NCI-H2029 (cell line): ENCODE measurements around the gene RBM23.
A peak's percentile ranks its signal among the peaks of the same experiment; 100 is the strongest.
"Not testable (repeated sequence)": the region's sequence is repeated elsewhere in the genome, so short reads cannot be mapped to it uniquely, and the experiment has no call there.

Experiments used
- DNase-seq: peaks from one replicate; lab custom pipeline; 2025; lab: John Stamatoyannopoulos, UW

The RBM23 gene

DNA sequence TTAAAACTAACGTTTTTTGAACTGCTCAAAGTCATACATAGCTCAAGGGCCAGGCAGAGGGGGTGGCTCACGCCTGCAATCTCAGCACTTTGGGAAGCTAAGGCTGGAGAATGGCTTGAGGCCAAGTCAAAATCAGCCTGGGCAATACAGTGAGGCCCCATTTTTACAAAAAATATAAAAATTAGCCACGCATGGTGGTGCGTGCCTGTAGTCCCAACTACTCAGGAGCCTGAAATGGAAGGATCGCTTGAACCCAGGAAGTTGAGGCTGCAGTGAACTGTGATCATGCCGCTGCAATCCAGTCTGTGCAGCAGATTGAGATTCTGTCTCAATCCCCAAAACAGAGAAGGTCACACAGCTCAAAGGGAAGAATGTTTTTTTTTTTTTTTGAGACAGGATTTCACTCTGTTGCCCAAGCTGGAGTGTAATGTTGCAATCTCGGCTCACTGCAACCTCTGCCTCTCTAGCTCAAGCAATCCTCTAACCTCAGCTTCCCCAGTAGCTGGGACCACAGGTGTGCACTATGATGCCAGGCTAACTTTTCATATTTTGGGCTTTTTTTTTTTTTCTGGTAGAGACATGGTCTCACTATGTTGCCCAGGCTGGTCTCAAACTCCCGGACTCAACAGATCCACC is 2.9 kb downstream of the RBM23 start:
- DNase-seq: no peak

DNA sequence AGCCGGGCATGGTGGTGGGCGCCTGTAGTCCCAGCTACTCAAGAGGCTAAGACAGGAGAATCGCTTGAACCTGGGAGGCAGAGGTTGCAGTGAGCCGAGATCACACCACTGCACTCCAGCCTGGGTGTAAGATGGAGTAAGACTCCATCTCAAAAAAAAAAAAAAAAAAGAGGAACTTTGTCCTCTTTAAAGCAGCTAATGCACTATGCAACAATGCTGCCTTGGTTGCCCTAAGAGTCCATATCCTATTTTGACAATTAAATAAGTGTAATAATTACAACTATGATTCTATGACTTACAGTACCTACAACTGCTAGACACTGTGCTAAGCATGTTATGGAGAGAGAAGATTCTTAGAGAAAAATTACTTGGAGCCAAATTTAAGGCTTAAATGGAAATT is 4.1 kb downstream of the RBM23 start:
- not testable (repeated sequence) for DNase-seq

DNA sequence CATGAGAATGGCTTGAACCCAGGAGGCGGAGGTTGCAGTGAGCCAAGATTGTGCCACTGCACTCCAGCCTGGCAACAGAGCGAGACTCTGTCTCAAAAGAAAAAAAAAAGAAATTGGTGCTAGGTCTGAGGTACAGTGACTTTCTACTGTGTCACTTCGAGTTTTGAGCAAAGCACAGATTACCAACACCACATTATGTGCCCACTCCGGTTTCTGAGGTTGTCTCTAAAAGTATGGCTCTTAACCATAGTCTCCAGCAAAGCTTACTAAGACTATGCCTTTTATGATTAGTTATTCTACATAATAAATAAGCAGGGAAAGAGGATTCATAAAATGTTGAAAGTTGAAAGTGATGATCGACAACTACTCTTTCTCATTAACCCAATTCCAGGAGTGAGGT is 8.0 kb downstream of the RBM23 start:
- no peak for DNase-seq

DNA sequence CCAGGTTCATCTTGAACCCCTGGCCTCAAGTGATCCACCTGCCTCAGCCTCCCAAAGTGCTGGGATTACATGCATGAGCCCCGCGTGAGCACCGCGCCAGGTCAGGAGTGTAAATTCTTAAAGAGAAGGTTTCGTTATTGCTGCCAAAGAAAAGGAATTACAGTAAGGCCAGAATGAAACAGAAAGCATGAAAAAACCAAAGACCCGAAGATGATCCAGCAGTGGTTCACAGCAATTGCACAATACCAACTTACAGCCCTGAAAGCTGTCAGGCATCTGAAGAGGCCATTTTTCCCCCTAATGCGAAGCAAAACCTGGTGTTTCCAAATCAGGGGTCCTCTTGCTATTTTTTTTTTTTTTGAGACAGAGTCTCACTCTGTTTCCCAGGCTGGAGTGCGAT is 10.3 kb downstream of the RBM23 start:
- DNase-seq: no peak

DNA sequence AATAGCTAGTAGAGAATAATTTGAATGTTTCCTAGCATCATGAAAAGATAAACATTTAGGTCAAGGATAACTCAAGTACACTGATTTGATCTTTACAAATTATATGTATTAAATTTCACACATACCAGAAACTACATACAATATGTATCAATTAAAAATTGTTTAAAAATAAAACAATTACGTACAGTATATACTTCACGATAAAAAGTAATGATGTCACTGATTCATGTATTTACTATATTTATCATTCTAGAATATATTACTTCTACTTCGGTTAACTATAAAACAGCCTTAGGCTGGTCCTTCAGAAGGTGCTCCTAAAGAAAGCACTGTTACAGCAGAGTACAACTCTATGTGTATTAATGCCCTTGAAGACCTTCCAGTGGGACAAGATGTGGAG is 11.5 kb downstream of the RBM23 start:
- DNase-seq: no peak

DNA sequence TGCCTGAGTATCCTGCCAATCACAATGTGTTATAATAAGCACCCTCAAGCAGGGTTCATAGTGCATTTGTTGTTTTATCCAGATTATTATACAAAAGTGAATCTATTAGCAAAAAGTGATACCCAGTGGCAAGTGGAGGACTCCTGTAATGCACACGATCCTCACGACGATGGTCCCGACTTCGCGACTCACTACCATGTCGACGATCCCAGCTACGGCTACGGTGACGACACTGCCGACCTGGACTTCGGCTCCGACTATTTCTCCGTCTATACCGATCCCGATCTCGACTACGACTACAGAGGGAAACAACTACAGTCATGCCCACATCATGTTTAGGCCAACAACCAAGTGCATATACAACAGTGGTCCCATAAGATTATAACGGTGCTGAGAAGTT is 12.9 kb downstream of the RBM23 start:
- no peak for DNase-seq

DNA sequence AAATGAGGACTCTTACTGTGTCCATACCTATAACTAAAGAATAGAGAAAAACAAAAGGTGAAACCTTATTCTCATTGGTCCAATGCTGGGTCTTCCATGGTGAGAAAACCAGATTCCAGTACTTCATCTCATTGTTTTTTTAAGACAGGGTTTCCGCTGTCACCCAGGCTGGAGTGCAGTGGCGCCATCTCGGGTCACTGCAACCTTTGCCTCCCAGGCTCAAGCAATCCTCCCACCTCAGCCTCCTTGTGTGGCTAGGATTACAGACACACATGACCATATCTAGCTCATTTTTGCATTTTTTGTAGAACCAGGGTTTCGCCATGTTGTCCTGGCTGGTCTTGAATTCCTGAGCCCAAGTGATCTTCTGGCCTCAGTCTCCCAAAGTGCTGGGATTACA is 13.3 kb downstream of the RBM23 start:
- no peak for DNase-seq

DNA sequence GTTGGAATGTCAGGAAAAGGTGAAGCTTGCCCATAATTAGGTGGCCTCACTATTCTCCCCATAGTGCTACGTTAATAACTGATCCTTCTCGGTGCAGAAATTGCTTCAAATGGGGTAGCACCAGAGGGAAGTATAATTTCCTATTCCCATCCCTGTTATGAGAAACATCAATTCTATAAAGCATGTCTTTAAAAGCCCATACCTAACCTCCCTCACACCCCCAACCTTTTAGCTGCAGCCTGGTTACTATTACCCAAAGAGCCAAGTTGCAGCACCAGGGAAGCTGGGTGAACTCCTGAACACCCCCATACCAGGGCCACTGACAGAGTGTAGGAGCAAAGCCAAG is 15.2 kb downstream of the RBM23 start:
- DNase-seq: no peak

DNA sequence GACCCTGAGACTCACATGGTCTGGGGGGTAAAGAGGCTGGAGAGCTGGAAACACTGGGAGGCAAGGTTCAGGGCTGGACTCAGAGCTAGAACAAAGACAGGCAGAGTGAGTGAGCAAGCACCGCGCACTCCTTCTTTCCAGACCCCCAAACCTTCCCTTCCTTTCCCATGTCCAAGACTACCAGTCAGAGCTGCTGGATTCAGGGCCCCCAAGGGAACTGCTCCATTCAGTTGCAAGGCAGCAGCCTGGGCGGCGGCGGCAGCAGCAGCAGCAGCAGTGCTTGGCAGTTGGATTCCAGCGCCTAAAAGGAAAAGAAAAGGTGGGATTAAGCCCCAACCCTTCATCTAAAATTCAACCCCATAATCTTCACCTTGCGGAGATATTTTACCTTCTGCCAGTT is 17.1 kb downstream of the RBM23 start:
- DNase-seq: no peak

DNA sequence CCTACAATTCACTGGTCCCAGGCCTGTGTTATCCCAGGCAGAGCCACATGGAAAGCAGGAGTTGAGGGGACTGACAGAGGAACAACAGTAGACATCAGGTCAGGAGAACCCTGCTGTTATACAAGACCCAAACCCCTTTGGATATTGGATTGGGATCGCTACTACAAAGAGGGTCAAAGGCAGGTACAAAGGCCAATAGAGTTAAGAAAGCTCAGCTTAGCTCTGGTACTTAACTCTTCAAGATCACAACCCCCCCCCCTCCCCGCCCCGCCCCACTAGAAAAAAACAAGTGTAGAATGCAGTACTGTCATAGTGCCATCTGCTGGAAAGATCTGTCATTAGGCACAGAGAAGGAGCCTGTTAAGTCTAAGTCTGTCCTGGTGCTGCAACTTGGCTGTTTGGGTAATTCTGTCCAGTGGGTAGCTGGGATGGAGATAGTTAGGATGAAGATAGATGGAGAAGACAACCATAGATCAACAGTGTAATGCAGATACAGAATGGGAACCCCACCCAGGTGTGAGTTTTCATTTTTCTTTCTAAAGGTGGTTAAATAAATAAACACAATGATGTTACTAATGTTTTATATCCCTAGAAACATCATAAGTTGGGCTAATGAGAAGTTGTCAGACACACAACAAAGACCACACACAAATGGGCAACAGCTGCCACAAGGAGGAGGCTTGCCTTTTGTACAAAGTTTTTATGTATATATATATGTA is 18.7 kb downstream of the RBM23 start:
- peak; percentile 95 for DNase-seq

DNA sequence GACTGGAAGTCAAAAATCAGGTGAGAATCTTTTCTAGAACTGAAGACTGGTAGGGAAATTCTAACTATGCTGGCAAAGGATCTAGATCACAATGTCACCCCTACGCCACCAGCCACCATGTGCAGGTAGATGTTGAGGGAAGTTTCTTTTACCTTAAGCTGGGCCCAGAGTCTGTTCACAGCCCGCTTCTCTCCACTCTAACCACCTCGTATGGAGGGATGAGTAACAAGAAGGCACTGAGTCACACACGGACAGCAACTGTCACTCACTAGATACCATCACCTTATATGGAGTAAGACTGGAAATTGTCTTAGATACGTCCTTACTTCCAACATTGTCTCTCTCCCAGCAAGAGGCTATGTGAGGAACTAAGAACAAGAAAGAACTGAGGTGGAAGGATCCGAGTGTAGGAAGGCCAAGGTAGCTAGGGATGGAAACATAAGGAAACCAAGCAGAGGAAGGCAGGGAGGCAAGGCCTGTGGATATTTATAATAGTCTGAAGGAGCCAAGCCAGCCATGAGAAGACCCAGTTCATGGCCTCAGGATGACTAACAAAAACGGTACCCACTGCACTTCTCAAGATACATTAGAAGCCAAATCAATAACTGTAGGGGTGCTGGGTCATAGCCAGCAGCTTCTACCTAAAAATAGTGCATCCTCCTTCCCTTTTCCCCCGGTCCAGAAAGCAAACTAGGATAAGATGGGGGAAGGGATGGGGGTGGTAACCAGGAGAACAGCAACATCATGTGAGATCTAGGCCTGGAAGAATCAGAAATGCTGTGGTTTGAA is 20.5 kb downstream of the RBM23 start:
- no peak for DNase-seq

DNA sequence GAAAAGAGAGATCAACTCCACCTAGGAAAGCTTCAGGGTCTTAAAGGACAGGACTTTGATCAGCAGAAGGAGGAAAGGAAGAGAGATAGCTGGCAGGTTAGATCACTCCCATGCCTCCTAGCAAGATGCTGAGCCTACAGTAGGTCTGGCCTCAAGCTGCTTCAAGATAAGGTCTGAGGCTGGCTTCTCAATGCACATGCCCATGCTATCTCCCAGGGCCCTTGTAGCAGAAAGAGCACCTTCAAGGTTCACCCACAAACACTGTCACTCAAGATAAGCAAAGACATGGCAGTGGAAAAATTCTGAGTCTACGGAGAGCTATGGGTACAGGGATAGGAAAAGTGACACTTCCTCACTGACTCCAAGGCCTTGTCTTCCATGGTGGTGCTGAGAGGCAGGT is 21.6 kb downstream of the RBM23 start:
- no peak for DNase-seq

DNA sequence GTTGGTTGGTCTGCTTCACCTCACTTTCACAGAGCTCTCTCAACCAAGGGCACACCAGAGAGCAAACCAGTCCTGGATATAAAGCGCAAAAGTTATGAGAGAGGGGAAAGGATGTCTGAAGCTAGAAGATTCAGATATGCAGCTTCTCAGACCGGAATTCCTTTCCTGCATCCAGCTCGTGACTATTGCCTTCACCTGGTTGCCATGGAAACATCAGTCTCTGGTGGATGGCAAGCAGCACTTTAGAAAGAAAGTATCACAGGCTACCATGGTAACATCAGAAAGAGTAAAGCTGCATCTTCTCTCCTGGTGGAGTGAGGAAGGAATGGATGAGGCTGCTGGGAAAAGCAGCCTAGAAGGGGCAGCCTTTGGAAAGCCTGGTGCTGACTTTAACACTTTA is 22.2 kb downstream of the RBM23 start:
- peak; percentile 49 for DNase-seq

DNA sequence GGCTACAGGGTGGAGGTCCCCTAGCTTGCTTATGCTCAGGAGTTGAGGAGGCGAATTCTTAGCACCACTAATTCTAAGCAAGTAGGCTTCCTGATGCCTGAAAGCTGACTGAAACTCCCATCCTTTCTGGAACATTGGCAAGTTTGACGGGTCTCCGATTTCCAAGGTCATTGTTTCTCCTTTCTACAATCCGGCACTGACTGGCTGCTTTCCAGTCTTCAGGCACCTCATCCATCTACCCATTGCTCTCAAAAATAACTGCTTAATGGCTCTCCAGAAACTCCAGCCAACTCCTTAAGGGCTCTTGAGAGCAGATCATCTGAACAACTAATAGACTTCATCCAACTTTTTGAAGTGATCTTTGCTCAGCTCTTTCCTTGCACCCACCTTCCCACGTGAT is 22.6 kb downstream of the RBM23 start:
- no peak for DNase-seq

DNA sequence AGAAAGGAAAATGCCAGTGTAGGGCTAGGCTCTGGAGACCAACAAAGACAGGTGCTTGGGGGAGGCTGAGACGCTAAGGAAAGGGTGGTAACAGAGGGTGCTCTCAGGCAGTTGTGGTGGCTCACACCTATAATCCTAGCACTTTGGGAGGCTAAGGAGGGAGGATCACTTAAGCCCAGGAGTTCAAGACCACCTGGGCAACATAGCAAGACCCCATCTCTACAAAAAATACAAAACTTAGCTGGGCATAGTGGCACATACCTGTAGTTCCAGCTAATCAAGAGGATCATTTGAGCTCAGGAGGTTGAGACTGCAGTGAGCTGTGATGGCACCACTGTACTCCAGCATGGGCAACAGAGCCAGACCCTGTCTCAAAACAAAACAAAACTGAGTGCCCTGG is 23.5 kb downstream of the RBM23 start:
- DNase-seq: no peak

DNA sequence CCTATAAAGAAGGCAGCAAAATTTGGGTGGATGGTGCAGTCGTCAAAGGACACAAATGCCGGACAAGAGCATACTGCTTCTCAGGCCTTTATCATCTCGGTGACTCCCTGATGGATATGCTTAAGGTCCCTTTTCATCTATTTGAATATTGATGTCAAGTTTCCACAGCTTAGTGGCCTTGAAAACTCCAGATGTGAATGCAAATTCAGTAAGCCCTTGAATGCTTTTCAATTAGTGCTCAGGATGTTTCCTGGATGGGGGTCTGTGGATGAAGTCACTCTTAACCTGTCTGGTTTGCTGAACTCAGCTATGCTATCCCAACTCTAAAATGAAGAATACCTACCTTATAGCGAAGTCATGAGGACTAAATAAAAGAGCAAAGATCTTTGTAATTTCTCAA is 25.2 kb downstream of the RBM23 start:
- no peak for DNase-seq

DNA sequence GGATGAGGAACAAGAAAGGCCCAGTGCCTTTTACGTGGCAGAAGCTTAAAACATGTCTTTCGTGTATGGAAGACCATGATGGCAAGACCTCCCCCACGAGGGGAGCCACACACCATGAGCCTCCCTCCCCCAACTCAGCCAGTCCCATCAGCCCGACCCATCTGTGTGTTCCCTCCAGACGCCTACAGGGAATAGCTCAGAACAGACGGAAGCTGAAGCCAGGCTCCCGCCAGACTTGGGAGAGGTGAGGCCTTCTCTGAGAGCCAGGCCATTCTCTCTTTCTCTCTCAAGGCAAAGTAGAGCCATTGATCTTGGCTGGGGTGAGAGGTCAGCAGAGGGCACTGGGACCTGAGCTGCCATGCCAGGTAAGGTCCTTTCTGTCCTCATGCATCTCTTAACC is 26.5 kb downstream of the RBM23 start:
- no peak for DNase-seq

DNA sequence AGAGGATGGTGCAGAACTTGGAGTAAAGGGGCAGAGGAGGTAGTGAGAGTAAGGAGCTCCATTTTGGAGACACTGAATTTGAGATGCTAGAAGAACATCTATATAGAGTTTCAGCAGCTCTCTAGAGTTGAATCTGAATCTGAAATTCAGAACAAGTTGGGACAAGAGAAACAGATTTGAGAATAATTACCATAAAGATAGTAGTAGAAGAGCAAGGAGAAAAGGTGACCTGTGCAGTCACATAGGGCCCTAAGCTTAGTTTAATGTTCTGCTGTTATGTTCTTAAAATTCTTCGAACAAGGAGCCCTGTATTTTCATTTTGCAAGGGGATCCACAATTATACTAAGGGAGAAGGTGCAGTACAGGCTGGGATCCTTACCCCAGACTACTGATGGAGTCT is 28.5 kb downstream of the RBM23 start:
- DNase-seq: no peak

DNA sequence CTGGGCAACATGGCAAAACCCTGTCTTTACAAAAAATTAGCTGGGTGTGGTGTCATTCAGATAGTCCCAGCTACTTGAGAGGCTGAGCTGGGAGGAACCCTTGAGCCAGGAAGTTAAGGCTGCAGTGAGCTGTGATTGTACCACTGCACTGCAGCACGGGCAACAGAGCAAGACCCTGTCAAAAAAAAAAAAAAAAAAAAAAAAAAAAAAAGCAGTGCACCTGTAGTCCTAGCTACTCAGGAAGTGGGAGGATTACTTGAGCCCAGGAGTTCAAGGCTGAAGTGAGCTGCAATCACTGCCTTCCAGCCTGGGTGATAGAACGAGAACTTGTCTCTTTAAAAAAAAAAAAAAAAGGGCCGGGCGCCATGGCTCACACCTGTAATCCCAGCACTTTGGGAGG is 30.3 kb downstream of the RBM23 start:
- DNase-seq: no peak

DNA sequence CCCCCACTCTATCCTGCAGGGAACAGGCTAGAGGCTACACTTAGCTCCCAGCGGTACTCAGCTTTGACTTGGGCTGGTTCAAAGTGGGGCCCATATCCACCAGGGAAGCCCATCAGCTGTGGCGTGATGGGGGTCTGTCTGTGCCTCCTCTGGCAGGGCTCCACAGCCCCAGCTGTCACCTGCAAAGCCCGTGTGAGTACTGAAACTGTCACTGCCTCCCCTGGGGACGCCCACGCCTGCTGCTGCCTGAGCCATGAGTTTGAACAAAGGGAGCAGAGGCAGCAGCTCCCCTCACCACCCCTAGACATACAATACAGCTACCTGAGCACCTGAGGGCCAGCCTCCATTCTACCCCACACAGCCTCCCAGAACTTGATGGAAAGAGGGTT is 31.0 kb downstream of the RBM23 start:
- DNase-seq: no peak

DNA sequence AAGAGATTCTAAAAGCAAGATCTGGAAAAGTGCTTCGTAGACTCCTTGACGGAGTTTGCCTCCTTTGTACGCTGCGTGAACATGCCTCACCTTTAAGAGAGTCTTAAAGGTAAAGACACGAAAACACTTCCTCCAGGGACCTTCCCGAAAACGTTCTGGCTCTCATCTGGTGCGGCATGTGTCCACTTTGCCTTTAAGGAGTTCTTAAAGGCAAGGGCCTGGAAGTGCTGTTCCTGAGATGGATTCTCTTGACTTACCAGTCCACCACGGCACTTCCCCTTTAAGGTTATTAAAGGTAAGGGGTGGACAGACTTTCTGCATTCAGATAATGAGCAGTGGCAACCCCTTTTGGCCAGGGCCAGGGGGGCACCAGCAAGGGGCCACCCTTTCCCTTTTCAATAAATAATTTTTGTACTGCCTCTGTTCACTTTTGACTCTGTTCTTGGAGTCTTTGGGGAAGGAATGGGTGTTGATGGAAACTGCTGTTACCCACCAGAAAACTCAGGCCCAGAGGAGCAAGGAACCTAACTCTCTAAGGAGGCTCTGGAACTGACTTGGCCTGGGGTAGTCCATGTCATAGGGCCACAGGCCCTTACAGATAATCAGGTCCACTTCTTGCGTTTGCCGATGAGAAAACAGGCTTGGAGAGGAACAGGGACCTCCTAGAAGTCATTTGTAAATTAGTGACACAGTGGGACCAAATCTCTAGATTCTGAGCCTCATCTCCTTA is 31.5 kb downstream of the RBM23 start:
- peak; percentile 100 for DNase-seq

DNA sequence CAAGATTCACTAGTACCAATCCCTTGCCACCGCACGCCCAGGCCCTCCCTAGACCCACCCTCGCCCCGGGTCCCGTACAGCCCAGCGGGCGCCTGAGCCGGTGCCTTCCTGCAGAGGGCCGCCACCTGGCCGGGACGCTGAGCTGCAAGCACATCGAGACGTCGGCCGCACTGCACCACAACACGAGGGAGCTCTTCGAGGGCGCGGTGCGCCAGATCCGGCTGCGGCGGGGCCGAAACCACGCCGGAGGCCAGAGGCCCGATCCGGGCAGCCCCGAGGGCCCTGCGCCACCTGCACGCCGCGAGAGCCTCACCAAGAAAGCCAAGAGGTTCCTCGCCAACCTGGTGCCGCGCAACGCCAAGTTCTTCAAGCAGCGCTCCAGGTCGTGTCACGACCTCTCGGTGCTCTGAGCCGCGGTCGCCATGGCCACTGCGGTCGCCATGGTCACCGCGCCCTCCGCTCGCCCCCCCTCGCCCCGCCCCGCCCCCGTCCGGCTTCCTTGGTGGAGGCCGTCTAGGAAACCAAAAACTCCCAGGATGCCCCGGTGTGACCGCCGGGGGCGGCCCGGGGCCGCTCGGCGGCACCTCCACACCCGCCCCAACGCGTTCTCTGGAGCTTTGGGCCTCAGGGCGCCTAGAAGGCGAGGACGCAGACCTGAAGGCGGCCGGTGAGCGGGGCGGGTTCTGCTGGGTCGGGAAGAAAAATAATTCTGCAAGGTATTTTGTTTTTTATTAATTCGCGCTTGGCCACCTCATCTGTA is 32.3 kb downstream of the RBM23 start:
- DNase-seq: peak; percentile 100
